HG03342 (cell line): ENCODE results near the gene CAPN11.

Experiments used
- ATAC-seq: cut with Tn5 transposase; IDR thresholded peaks from one replicate; pipeline ENCODE4 v1.9.1; 2021; ENCODE audit warnings: mild to moderate bottlenecking, moderate library complexity; ENCODE audit not compliant: unreplicated experiment

CAPN11 gene

DNA sequence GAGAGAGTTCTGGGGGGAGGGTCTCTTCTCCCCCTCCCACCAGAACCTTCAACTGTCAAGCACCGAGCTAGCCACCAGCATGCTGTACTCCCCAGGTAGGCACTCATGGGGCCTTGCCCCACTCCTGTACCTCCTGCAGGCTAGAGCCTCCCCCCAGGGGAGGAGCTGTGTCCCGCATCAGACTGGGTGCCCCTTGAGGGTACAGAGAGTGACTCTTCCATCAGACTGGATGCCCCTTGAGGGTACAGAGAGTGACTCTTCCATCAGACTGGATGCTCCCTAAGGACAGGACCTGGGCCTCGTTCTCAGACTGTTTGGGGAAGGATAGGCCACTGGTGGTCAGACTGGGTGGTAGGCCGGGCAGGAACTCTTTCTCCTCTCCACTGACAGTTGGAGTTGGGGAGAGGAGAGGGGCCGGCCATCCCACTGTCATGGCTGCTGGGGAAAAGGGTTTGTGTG lies at the start of gene CAPN11:
Gene CAPN11, plus strand, starts transcription at position 51 of the 459 bp plus-strand sequence. Its CDS starts 29 bp downstream, at position 80.
- ATAC-seq, result no peak

DNA sequence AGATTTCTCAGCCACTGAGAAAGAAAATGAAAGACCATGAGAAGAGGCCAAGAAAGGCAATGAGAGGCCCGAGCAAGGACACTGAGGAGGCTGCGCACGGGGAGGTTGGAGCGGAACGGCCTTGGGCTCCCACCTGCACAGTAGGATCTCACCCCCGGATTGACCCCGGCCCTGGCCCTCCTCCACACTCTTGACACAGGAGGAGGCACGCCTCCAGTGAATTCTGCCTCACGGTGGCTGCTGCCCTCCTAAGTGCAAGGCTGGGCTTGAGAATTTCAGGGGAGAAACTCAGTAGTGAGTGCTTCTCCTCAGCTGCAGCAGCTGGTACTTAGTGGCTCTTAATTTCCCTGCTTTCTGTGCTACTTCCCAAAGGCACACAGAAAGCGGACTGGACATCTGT lies 49.4 kb upstream of the CAPN11 start:
- no peak for ATAC-seq

DNA sequence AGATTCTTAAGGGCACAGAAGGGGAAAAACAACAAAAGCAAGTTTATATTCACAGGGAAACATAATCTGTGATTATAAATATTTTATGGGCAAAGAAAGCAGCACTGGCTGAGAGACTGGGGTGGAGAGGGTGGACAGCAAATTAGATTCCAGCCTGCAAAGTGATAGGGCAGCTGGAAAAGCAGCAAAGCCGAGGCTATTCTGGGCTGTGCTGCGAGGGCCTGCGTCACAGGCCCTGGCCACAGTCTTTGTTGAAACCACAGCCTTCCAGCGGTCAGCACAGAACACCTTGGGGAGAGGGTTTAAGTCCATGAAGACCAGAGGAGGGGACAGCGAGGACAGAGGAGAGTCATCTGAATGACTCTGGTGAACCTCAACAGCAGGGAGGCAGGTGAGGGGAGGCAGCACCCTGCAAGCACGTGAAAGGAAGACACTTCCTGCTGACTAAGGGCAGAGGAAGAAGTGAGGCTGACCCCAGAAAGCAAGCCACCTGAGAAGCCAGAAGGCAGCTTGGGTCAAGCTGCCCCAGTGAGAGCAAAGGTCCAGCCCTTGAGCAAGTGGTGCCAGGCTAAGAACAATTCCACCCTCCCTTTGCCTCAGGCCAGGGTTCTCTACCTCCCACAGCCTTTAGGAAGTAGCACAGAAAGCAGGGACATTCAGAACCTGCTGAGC lies 48.5 kb upstream of the CAPN11 start:
- no peak for ATAC-seq

DNA sequence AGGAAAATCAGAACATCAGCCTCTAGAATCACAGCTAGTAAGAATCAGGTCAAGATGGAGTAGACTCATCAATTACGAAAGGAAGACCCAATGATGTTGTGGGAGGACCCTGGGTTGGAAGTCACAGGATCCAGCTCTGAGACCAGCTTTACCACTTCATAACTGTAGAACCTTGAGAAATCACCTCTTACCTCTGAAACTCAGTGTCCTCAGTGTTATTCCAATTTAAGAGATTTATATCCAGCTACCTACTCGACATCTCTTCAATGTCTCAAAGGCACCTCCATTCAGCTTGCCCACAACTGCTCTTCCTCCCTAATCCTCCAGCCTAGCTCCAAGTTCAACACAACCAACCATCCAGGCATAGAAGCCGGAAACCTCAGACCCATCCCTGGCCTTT lies 47.7 kb upstream of the CAPN11 start:
- ATAC-seq, result no peak

DNA sequence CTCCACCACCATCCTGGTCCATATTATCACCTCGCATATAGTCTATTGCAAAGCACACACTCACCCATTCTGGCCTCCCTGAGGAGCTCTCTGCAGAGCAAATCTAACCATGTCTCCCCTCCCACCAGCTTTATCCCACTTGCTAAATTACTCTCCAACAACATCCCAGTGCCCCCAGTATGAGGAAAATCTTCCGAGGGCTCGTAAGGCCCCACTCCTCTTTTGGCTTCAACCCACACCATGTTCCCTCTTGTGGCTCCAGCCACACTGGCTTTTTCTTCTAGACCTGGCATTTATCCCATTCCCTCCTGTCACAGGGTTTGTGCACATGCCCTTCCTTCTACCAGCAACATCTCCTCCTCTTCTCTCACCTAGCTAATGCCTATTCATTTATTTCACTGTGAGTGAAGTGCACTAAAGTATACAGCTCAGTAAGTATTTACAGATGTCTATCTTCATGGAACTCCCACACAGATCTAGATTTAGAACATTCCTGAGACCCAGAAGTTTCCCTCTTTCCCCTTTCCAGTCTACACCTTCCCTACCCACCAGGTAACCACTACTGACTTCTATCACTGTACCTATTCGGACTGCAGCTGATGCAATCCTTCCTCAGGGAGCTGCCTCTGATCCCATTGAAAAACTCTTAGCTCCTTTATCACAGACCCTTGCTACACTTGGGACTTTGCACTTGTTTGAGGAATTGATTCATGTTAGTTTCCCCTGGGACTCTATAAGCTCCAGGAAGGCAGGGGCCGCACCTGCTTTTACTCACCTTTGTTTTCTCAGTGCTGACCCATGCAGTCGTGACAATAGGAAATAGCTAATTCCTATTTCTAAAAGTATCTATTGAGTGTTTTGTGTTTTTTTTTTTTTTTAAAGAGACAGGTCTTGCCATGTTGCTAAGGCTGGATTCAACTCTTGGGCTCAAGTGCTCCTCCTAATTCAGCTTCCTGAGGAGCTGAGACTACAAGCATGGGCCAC lies 46.9 kb upstream of the CAPN11 start:
- no peak for ATAC-seq

DNA sequence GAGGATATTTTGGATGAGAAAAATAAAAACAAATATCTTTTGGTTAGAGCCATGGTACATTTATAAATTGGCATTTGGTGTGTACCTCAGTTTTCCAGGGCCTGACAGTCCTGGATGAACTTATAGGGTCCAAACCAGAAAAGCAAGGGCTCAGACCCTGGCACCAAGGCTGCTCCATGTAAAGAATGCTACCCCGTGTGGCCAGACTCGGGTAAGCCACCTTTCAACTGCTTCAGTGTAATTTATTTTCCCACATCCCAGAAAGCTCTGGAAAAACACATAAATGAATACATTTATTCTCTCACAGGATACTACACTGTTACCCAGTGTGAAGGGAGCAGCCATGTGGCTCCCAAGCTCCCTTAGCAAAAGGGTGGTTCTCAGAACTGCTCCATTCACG lies 45.2 kb upstream of the CAPN11 start:
- no peak for ATAC-seq

DNA sequence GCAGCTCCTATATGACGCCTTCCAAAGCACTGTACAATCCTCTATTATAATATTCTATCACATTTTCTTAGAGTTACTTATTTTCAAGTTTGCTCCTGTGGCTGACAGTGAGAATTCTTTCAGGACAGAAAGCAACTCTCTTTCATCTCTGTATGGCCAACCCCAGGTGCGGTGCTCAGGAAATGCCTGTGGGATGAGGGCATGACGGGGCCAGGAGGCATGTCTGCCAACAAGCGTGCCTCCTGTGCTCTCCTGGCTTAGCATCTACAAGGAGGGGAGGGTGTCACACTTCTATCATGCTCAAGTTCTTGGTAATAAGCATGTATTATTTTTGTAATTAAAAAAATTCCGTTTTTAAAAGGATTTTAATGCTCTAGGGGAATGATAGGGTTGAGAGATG lies 42.8 kb upstream of the CAPN11 start:
- ATAC-seq, result no peak

DNA sequence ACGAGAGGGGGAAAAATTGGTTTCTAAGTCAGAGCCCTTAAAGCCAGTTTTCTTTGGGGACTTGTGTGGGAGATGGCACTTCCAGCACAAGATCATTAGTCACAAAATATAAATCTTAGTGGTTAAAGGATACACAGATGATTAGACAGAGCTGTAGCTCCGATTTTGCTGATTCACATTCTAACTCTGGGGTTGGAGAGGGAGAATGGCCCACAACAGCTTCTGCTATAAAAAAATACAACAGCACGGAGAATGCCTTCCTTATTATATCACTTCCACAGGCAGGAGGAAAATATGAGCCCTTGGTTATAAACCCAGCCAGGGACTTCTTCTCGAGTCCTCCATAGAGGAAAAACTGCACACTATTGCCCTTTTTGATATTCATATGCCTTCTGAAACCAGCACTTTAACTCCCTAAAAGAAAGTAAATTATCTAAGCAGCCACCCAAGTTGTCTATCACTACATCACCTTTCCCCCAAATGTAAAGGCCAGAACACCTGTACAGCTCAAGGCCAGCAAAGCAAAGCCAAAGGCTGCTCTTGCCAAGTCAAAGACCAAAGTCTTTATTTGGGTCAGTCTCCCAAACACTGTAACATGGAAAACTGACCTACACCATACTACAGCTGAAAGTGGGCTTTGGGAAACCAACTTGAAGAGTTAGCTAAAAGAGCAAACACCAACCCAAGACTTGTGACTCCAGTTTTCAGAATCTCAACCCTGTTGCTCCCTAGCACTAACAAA lies 41.8 kb upstream of the CAPN11 start:
- ATAC-seq, result no peak

DNA sequence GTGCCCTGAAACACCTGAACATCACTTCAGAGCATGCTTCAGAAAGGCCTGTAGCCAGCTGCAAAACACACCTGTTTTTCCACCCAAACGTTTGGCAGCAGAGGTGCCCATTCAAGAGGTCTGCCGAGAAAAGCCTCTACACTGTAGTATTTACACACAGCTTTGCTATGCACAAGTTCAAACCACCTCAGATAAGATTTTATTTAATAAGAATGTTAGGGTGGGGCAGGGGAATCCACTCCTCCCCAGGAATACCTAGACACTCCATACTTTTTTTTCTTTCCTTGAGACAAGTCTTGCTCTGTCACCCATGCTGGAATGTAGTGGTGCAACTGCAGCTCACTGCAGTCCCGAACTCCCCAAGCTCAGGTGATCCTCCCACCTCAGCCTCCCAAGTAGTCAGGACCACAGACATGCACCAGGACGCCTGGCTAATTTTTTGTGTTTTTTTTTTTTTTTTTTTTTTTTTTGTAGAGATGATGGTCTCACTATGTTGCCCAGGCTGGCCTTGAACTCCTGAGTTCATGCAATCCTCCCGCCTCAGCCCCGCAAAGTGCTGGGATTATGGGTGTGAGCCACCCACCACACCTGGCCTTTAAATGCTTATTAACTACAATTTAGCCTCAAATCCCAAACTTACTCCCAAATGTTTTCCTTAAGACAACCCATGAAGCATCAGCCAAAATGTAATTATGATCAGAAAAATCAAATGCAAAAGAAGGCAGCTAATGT lies 41.1 kb upstream of the CAPN11 start:
- ATAC-seq, result no peak

DNA sequence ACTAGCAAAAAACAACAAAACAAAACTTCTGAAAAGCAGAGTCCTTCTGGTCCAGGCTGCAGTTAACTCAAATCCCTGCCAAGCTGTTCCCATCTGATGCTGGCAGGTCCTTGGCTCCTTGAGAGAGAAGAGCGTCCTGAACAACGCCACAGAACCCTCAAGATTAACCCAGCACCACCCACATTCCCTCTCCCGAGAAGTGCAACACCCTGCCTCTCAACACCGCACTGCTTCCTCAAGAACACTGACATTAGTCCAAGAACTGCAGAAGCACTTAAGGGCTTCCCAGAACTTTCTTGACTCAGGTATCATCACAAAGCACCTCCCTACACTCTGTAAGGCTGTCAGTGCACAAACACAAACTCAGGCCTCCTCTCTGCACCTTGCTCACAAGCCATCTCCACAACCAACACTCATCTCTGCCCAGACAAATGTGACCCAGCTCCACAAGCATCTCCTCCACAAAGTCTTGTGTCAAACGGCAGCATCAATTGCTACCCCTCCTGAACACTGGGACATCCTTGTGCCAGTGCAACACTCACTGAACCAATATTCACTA lies 38.8 kb upstream of the CAPN11 start:
- no peak for ATAC-seq

DNA sequence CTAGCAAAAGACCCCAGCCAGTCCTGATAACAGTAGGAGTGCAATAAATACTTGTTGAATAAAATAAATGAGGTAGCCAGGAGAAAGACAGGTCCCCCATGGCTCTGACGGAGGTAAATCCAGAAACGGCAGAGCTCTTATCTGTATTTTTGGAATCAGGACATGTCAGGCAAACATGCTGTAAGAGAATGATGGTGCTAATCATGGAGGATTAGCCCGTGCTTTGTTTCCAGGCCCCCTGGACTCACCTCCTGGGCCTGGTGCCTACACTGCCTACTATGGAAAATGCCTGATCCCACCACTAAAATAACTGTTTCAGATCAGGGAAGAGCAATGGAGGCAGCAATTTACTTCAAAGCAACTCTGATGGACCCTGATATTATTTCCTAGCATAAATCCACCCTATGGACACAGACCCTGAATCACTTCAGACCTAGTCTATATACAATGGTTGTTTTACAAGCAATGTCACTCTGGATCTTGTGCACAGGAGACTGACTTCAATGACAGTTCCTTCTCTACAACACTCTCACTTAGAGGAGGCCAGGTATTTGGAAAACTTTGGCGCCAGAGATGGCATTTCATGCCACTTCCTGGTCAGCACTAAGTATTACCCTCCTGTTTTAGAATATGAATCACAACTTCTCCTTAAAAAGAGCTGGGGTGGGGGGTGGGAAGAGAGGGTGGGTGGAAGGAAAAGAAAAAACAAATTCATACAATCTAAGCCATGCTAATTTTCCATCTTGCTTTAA lies 37.8 kb upstream of the CAPN11 start:
- ATAC-seq, result no peak

DNA sequence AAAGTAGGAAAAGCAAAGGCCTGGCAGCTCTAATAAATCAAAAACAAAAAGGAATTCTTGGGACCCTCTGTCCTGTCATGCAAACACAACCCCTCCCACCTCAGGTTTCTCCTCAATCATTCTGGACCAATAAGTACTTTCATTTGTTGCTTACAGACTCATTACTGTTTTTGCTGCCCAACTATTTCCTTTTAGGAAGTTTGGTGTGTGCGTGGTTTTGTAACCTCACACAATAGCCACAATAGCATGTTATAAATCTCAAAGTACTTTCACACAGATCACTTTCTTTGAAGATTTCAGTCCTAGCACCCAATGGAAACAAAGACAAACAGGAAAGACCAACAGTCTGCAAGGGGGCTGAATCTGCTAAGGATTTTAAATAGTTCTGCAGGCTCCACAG lies 35.8 kb upstream of the CAPN11 start:
- no peak for ATAC-seq

DNA sequence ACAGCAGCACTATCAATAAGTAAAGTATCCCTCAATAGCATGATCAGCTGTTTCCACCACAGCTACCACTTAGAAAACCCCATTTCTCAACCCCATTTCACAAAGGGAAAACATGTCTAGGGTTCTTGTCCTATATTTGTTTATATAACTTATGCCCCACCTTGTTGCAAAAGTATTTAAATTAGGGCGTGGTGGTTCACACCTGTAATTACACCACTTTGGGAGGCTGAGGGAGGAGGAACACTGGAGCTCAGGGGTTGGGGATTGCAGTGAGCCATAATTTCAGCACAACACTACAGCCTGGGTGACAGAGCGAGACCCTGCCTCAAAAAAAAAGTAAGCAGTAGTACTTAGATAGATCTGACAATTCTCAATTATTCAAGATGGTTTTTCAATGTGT lies 35.1 kb upstream of the CAPN11 start:
- ATAC-seq, result no peak

DNA sequence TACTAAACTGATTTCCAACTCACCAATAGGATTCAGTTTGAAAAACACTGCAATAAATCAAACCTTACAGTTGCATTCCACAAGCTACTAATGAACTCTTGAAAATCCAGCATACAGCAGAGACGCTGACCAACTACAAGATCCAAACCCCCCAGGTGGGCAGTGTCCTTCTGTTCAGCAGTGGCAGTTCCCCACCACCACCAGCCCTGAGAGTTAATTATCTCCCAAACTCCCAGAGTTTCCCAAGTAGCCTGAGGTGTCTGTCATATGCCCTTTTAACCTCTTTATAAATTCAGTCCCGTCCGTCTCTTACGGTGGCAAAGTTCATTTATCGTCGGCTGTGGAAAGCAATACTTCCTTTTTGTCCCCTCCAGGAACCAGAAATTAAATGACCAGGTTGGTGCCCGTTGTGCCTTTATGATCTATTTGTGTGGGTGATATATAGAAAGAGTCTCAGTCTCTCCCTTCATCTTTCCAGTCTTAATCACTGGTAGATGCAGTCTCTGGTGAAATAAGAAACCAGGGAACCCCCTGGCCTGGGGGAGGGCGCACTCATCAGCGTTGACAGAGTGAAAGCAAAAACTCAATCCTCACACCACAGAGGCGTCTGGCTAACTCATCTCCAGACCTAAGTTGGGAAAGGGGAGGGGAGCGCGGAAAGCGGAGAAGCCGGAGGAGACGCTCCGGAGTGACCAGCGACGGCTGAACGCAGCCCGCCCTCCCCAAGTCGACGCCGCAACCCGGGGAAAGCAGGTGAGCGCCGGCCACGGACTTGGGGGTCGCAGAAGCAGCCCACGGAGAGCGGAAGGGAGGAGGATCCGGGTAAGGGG lies 32.1 kb upstream of the CAPN11 start:
- ATAC-seq, result peak; percentile 46

DNA sequence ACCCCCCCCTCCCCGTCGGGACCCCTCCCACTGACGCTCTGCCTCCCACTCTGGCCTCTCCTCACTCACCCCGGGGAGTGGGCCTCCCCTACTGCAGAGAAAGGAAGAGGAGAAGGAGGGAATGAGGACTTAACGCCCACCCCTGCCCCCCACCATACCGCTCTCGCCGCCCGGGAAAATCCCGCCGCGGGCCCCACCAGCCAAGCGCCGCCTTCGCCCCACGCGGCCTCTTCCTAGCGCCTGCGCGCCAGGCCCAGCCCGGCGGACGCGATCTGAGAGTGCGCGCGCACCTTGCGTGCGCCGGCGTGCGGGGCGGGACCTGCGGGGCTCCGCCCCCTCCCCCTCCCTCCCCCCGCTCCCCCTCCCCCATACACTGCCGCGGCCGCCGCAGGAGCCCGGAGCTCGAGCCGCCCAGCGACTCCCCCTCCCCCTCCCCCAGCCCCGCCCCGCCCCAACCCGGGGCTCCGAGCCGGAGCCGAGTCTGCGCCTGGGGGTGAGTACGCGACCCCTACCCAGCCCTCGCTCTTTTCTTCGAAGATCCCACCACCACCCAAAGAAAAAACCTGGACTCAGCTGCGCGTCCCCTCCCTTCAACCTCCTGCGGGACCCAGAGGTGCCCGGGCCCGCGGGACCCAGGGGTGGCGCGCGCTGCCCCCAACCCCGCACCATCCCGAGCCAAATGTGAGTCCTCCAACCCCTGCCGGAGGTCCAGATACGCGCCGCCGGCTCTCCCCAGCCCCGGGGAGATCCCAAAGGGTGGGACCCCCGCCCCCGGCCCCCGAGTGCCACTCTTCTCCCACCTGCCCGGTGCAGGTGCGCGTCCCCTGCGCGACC lies 31.2 kb upstream of the CAPN11 start, which contains the start of the genes MRPL14 and TMEM63B:
Gene MRPL14, minus strand, starts transcription at position 267 of the 834 bp plus-strand sequence. CDS start 10,841 bp downstream, outside the sequence.
Gene TMEM63B, plus strand, starts transcription at position 369 of the 834 bp plus-strand sequence. CDS start 7,031 bp downstream, outside the sequence.
- peak; percentile 75 for ATAC-seq

DNA sequence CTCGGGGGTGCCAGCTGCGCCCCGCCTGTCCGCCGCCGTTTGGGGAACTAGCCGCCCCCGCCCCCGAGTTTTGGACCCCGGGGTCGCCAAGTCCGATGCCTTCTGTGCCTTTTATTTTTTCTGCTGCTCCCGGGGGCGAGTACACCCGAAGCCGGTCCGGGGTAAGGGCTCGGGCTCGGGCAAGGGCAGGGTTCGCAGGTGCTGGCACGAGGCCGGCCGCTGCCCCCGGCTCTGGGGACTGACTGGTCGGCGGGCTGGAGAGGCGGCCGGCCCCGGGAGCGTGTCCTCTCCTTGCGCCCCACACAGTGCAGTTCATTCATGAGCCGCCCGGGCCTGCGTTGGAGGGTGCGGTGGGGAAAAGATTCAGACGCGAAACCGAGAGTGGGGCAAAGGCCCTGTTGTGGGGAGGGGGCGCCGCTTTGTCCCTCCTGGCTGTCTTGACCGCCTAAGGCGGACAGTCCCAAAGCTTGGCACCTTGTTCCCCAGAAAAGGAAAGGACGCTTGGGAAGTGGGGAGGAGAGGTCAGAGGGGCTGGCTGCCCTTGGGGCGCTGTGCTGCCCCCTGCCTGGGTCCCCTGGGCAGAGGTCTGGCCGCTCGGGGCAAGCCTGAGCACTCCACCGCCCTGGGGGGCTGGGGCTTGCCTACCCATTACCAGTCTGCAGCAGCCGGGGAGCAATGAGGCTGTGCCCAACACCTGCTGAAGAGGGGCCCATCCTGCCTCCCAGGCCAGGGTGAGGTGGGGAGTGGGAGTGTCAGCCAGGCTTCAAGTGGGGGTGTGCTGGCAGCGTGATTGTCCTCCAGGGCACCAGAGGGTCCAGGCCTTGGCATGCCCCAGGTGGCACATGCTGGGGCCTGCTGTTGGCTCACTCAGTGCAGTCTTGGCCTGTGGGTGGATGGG lies 30.4 kb upstream of the CAPN11 start:
- no peak for ATAC-seq
